ENCODE measurements around the gene CC2D1A.

GRCh38 chr19:13906521-13906904, 512 bp downstream of the CC2D1A start:
- TF ChIP-seq CTCF (IDR thresholded peaks at IDR 0.05 in 4 of 5, conservative IDR thresholded peaks at IDR 0.05 in 1 of 5) (no peak), POLR2A (IDR thresholded peaks at IDR 0.05) (no peak)
